GM21576 (cell line): Measurements from ENCODE around the gene LPIN2.
"Not testable (repeated sequence)": the region's sequence is repeated elsewhere in the genome, so short reads cannot be mapped to it uniquely, and the experiment has no call there.

Source experiments
- ATAC-seq: cut with Tn5 transposase; IDR thresholded peaks from one replicate; pipeline ENCODE4 v1.9.1; 2021; ENCODE audit warnings: mild to moderate bottlenecking, moderate library complexity; ENCODE audit not compliant: unreplicated experiment

LPIN2 gene

GRCh38 chr18:3008541-3008940 is 4.4 kb downstream of the LPIN2 start:
- no peak for ATAC-seq

- no peak for ATAC-seq
Observed at GRCh38 chr18:3007491-3007890, 5.5 kb downstream of the LPIN2 start.

- ATAC-seq, result no peak
Observed at GRCh38 chr18:3005462-3005861, 7.5 kb downstream of the LPIN2 start.

GRCh38 chr18:3003766-3004165 is 9.2 kb downstream of the LPIN2 start:
- not testable (repeated sequence) for ATAC-seq

GRCh38 chr18:3002732-3003131 is 10.2 kb downstream of the LPIN2 start:
- ATAC-seq, result no peak

GRCh38 chr18:2998644-2999043 is 14.3 kb downstream of the LPIN2 start:
- no peak for ATAC-seq

GRCh38 chr18:2997846-2998564 is 14.9 kb downstream of the LPIN2 start:
- no peak for ATAC-seq

GRCh38 chr18:2997429-2997828 is 15.5 kb downstream of the LPIN2 start:
- no peak for ATAC-seq

GRCh38 chr18:2994603-2995432 is 18.1 kb downstream of the LPIN2 start:
- peak; percentile 71 for ATAC-seq

- no peak for ATAC-seq
Observed at GRCh38 chr18:2994020-2994589, 18.8 kb downstream of the LPIN2 start.

- ATAC-seq, result no peak
Observed at GRCh38 chr18:2992995-2993877, 19.7 kb downstream of the LPIN2 start.

GRCh38 chr18:2990956-2991640 is 21.8 kb downstream of the LPIN2 start:
- no peak for ATAC-seq

- no peak for ATAC-seq
Observed at GRCh38 chr18:2987876-2988790, 24.8 kb downstream of the LPIN2 start.

- no peak for ATAC-seq
Observed at GRCh38 chr18:2986150-2986865, 26.6 kb downstream of the LPIN2 start.

GRCh38 chr18:2985628-2986027 is 27.3 kb downstream of the LPIN2 start:
- ATAC-seq, result no peak

GRCh38 chr18:2984703-2985261 is 28.2 kb downstream of the LPIN2 start:
- no peak for ATAC-seq

GRCh38 chr18:2984091-2984490 is 28.9 kb downstream of the LPIN2 start:
- no peak for ATAC-seq

- ATAC-seq, result no peak
Observed at GRCh38 chr18:2983296-2983695, 29.6 kb downstream of the LPIN2 start.
